HUES6 (cell line): Measurements from ENCODE around the gene CADM4.

Source experiments
- H3K27ac ChIP-seq: 2 replicates; pipeline ENCODE4 v1.7.0; 2013; ENCODE audit warnings: low read depth, mild to moderate bottlenecking, low read length, inconsistent platforms
- H3K27me3 ChIP-seq: 2 replicates; pipeline ENCODE4 v1.6.1; 2013; ENCODE audit warnings: low read length; ENCODE audit not compliant: control insufficient read depth, insufficient read depth
- H3K36me3 ChIP-seq: 2 replicates; pipeline ENCODE4 v1.6.1; 2013; ENCODE audit warnings: low read length; ENCODE audit not compliant: control insufficient read depth, insufficient read depth
- H3K4me1 ChIP-seq: 2 replicates; pipeline ENCODE4 v1.6.1; 2013; ENCODE audit warnings: low read length; ENCODE audit not compliant: control insufficient read depth, insufficient read depth
- H3K4me3 ChIP-seq: 2 replicates; pipeline ENCODE4 v1.5.1; 2013; ENCODE audit warnings: low read depth, low read length
- H3K9ac ChIP-seq: one replicate; pipeline ENCODE4 v1.6.1; 2013; ENCODE audit warnings: mild to moderate bottlenecking, low read length
- H3K9me3 ChIP-seq: 2 replicates; pipeline ENCODE4 v1.6.1; 2013; ENCODE audit warnings: low read depth, low read length; ENCODE audit not compliant: control insufficient read depth, insufficient read depth

The CADM4 gene

DNA sequence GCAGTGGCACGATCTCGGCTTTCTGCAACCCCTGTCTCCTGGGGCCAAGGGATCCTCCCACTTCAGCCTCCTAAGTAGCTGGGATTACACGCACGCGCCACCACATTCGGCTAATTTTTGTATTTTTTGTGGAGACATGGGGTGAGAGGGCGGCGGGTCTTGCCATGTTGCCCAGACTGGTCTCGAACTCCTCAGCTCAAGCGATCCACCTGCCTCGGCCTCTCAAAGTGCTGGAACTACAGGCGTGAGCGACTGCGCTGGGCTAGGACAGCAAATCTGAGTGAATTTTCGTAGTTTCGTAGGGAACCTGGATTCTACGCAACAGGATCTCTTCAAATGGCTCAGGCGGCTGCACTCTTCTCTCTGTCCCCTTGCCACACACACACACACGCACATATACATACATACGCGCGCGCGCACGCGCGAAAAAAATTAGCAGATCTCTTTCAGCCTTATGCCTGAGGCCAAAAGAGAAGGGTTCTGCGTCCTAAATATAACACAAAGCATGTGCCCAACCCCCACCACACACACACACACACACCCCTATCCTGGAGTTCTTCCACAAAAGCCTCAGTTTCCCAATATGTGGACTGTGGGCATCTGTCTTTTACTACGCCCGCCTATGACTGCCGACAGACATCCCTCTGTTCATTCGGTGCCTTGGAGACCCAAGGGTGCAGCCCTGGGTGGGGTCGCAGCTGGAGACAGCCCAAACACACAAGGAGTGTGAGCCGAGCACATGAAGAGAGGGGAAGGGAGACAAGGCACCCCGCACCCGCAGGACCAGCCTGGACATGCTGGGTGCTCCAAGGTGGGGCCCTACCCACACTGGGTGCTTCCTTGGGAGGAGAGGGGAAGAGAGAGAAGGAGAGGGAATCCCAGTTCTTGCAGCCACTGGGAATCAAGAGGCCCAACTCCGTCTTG, 63.4 kb downstream of the CADM4 start:
- H3K4me3 ChIP-seq = peak overlapping the region; percentile 52
- peaks cover 15% of the 10 kb centered on the region for H3K4me1 ChIP-seq
- H3K27ac ChIP-seq = no peak overlapping the region
- peaks cover 14% of the 10 kb centered on the region for H3K36me3 ChIP-seq
- peak overlapping the region; percentile 59 for H3K9ac ChIP-seq
- H3K27me3 ChIP-seq = no peaks in the 10 kb centered on the region
- H3K9me3 ChIP-seq = no peaks in the 10 kb centered on the region

DNA sequence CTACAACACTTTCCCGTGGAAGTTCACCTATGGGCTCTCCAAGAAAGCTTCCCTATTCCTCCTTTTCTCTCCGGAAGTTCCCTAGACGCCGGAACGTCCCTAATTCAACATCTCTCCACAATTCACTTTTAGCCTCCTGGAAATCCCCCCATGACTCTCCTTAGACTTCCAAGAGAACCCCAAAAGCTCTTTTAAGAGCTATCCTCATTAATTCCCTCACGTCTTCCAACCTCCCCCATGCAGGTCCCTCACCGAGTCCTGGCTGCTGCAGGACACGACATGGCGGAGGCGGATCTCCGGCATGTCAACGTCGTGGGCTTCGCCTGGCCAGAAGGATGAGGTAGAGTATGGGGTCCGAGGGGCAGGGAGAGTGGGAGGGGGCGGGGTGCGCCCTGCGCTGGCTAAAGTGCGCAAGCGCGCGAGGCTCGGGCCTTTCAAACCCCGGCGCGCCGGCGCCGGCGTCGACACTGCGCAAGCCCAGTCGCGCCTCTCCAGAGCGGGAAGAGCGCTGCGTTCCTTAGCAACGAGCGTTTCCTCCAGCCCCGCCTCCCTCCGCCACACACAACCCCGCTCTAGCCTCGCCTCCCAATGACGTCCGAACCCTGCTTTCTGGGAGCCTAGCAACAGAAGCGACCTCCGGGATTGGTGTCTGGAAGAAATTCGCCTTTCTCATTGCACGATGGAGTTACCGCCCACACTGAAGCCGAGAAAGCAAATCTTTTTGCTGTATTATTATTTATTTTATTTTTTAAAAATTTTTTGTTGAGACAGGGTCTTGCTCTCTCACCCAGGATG, 64.3 kb downstream of the CADM4 start, which contains the start of the genes PINLYP and XRCC1:
TSS of gene PINLYP (plus strand) at position 646 of the 795 bp plus-strand sequence. CDS start 1,391 bp downstream, outside the sequence.
TSS of gene XRCC1 (minus strand) at position 372 of the 795 bp plus-strand sequence. CDS start at position 303, 69 bp downstream.
- H3K4me3 ChIP-seq = peak within 1 kb of the TSS; percentile 98
- no peaks in the 10 kb centered on the region for H3K27me3 ChIP-seq
- H3K4me1 ChIP-seq = peaks cover 11% of the 10 kb centered on the region
- peak within 1 kb of the TSS; percentile 92 for H3K9ac ChIP-seq
- H3K9me3 ChIP-seq = no peaks in the 10 kb centered on the region
- H3K36me3 ChIP-seq = peaks cover 14% of the 10 kb centered on the region
- H3K27ac ChIP-seq = peak within 1 kb of the TSS; percentile 77; the same call in 1 of the 2 replicates

DNA sequence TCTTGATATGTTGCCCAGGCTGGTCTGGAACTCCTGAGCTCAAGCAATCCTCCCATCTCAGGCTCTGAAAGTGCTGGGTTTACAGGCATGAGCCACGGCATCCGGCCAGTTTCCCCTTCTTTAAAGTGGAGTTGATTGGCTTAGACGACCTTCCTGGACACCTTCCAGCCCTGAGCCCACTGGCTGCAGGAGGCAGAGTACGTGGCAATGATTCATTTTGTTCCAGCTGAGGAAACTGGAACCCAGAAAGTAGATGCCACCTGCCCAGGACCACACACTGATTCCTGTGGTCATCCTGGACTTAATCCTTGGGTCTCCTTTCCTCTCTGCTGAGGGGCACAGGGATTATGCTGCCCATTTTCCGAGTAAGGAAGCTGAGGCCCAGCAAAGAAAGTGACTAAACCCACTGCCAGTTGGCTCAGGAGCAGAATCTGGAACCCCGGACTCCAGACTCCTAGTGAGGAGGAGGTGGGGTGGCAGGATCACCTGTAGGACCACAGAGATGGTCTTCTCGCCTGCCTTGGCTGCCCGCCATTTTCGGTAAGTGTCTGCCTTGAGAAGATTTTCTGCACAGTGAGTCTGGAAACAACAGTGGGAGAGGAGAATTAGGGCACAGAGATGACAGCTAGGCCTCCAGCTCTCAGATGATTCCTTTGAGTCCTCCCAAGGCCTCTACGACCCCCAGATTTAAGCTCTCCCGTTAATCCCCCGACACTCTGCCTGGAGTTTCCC, 65.1 kb downstream of the CADM4 start:
- H3K27me3 ChIP-seq = no peaks in the 10 kb centered on the region
- H3K4me3 ChIP-seq = peak overlapping the region; percentile 98
- peak overlapping the region; percentile 92 for H3K9ac ChIP-seq
- H3K27ac ChIP-seq = peak overlapping the region; percentile 77; the same call in 1 of the 2 replicates
- H3K36me3 ChIP-seq = peaks cover 14% of the 10 kb centered on the region
- H3K4me1 ChIP-seq = peaks cover 11% of the 10 kb centered on the region
- H3K9me3 ChIP-seq = no peaks in the 10 kb centered on the region
